Hindlimb muscle (tissue), 1 donor: ENCODE data around the gene ZNF513. TPM values are rescaled to one million over a fixed set of nuclear protein-coding genes. Genes with fewer than 3 reads are reported as not detected.
A peak's percentile ranks its signal among the peaks of the same experiment; 100 is the strongest.
"Not testable (repeated sequence)": the region's sequence is repeated elsewhere in the genome, so short reads cannot be mapped to it uniquely, and the experiment has no call there.

Experiments
- DNase-seq: peaks from one replicate; pipeline ENCODE4 v3.0.0-alpha.2; 2013
- polyA plus RNA-seq: library from polyadenylated mRNA; unstranded; fragments of 120-200 nt; gene quantifications from one replicate; pipeline ENCODE4 v1.2.1, GENCODE V29; 2013; ENCODE audit not compliant: insufficient read length

Gene ZNF513, protein sequence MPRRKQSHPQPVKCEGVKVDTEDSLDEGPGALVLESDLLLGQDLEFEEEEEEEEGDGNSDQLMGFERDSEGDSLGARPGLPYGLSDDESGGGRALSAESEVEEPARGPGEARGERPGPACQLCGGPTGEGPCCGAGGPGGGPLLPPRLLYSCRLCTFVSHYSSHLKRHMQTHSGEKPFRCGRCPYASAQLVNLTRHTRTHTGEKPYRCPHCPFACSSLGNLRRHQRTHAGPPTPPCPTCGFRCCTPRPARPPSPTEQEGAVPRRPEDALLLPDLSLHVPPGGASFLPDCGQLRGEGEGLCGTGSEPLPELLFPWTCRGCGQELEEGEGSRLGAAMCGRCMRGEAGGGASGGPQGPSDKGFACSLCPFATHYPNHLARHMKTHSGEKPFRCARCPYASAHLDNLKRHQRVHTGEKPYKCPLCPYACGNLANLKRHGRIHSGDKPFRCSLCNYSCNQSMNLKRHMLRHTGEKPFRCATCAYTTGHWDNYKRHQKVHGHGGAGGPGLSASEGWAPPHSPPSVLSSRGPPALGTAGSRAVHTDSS
- polyA plus RNA-seq: 15.4 TPM

DNA sequence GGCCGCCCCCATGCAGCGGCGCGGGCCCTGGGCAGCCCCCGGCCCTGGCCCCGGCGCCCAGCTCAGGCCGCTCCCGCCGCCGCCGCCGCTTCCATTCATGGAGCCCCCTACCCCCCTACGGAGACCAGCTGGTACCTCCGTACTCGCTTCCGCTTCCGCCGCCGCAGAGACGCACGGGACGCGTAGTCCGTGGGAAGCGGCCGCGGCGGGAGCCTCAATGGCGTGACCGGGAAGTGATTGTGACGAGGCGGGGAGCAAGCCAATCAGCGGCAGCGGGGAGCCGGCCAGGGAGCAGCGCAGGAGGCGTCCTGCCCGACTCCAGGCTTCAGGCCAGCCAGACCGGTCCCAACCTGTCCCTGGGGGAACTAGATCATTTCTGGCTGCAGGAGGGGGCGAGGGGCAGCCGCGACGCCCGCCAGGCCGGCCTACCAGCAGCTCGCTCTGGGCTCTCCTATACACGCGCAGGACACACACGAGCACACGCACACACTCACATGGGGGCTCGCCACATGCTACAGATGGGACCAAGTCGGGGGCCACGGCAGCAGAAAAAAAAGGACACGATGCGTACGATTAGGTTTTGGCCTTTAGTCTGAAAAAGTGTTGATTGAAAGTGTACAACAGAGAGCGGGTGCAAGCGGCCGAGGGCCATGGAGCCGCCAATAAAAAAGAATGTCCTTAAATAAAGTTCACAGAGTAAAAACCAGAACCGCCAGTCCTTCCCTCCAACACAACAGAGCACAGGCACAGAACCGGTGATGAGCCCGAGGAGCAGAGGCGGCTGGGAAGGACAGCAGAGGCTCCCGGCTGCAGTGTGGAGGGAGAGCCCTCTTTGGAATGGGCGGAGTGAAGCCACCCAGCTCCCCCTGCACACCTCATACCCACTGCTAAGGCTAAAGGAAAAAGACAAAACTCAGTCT, at the start of gene ZNF513:
TSS of gene ZNF513 (minus strand) at position 109 of the 920 bp plus-strand sequence. CDS start 208 bp downstream, outside the sequence.
- peak; percentile 95 for DNase-seq

DNA sequence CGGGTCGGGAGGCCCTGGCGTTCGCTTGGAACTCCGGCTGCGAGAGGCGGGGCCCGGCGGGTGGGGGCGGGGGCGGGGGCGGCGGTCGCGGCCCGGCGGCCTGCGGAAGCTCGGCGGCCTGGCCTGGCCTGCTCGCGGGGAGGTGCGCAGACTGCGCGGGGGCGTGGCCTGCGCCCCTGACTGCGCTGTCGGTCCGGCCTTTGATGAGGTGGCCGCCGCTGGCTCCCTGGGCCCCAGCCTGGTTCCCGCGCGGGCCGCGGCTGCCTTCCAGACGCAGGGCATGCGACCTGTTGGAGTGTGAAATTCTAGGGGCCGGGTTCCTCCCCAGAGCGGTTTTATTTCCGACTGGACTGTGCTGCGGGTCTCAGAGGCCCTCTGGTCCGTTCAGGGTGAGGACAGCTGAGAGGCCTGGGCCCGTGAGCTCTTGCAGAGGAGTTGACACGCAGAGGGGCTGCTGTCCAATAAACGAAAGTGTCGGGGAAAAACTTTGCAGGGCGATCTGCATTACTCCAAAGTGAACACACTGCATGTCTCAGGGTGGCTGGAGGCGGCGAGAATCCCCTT, 48.5 kb upstream of the ZNF513 start:
- peak; percentile 89 for DNase-seq

DNA sequence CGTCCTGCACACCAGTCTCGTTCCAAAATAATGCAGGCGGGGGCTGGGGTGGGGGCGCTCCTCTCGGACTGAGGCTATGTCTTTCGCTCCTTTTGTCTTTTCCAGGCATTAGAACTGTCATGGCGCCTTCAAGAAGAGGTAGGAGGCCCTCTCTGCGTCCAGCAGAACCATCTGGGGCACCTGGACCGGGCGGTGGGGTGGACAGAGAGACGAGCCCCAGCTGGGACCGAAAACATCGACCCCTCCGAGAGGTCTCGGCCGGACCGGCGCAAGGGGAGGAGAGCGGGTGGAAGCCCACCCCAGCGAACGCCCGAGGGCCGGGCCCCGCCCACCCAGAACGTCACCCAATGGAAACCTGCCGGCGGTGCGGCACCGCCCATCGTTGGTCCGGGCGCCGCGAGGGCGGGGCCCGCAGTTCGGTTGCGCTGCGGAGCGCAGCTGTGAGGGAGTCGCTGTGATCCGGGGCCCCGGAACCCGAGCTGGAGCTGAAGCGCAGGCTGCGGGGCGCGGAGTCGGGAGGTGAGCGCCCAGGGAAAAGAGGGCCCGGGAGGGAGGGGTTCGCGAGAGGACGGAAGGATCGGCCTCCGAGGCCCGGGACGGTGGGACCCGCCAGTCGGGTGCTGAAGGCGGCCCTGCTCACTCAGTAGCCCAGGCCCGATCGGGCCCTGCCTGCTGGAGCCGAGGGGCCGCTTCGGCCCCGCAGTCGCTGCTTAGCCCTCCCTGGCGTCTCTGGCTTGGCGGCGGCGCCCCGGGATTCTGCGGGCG, 47.9 kb upstream of the ZNF513 start, which contains the start of gene NRBP1:
TSS of gene NRBP1 (plus strand) at position 419 of the 765 bp plus-strand sequence. CDS start 4,643 bp downstream, outside the sequence.
- peak; percentile 97 for DNase-seq

DNA sequence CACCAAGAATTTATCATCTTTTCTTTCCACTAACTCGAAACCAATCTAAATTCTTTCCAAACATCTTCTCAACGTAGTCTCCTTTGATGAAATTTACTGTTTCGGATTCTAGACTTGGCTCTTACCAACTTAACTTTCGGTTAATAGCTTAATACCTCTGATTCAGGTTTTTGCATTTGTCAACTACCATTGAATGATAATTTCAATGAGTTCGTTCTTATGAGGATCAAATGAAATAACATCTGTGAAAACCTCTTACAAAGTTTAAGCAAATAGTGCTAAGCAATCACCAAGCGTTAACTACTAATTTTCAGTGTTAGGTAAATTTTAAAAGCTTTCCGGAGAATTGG, 47.3 kb upstream of the ZNF513 start:
- DNase-seq: no peak

DNA sequence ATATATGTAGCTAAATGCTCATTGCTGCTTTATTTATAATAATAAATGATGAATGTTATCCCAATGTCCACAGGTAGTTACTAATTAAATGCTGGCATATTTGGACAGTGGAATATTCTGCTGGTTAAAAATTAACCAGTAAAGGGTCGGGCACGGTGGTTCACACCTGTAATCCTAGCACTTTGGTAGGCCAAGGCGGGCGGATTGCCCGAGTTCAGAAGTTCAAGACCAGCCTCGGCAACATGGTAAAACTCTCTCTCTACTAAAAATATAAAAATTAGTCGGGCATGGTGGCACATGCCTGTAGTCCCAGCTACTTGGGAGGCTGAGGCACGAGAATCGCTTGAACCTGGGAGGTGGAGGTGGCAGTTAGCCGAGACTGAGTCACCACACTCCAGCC, 44.5 kb upstream of the ZNF513 start:
- DNase-seq: not testable (repeated sequence)

DNA sequence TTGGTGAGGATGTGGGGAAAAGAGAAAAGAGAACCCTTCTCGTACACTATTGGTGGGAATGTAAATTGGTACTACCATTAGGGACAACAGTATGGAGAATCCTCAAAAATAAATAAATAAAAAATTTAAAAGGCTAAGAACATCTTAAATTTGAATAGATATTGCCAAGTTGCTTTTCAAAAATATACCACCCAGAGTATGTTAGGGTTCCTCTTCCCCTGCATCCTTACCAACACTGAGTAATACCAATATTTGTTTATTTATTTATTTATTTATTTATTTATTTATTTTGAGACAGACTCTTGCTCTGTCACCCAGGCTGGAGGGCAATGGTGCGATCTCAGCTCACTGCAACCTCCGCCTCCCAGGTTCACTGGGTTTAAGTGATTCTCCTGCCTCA, 42.4 kb upstream of the ZNF513 start:
- DNase-seq: no peak

DNA sequence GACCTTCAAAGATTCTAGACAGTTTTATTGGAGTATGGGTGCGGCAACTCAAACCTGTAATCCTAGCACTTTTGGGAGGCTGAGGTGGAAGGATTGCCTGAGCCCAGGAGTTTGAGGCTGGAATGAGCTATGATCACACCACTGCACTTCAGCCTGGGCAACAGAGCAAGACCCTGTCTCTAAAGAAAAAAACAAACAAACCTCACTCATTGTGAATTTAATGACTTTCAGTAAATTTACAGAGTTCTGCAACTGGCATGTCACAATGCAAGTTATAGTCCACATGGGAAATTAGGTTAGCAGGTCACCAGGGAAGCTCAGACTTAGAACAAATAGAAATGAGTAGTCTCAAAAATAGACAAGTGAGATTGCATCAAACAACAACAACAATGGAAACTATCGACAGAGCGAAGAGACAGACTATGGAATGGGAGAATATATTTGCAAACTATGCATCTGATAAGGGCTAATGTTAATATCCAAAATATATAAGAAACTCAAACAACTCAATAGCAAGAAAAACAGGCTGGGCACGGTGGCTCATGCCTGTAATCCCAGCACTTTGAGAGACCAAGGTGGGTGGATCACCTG, 41.2 kb upstream of the ZNF513 start:
- DNase-seq: no peak

DNA sequence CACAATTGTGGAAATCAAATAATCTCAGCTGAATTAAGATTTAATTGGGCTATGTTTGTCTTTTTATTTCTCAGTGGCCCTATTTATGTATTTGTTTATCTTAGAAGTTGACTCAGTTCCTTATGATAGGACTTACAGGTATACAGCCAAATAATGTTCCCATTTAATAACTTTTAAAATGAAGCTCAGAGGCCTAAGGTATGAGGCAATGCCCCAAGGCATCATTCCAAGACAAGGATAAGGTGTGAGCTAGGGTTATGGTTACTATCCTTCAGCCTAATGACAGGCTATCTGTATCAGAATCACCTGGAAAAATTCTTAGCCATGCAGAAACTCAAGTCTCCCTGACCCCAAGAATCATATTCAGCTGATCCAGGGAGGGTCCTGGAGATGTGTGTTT, 40.5 kb upstream of the ZNF513 start:
- DNase-seq: no peak

DNA sequence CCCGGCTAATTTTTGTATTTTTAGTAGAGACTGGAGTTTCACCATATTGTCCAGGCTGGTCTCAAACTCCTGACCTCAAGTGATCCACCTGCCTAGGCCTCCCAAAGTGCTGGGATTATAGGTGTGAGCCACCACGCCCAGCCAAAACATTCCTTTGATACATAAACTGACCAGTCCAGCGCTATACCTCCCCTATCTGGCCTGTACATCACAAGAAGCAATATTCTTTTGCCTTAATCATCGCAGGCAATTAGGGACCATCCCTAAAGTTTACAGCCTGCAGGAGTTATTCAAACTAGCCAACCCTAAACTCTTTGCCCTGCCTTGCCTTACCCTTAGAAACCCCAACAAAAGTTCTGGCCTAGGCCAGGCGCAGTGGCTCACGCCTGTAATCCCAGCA, 35.6 kb upstream of the ZNF513 start:
- DNase-seq: no peak

DNA sequence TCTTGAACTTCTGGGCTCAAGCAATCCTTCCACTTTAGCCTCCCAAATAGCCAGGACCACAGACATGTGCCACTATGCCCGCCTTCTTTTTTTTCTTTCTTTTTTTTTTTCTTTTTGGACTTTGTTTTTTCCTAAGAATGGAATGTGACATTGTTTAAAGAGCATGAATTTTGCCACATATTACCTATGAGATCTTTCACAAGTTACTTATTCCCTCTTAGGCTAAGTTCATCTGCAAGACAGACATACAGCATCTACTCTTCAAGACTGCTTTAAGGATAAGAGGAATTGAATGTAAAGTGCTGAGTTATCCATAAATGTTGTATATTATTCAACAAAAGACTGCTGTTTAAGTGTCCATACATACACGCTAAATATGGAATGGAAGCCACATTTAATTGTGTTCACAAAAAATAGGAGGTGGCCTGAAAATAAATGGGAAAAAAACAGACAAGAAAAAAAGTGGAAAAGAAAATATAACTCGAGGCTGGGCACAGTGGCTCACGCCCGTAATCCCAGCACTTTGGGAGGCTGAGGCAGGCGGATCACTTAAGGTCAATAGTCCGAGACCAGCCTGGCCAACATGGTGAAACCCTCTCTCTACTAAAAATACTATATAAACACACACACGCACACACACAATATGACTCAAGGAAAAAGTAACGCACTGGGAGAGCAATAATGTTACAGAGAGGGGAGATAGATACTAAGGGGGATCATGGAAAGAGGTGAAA, 32.1 kb upstream of the ZNF513 start:
- no peak for DNase-seq

DNA sequence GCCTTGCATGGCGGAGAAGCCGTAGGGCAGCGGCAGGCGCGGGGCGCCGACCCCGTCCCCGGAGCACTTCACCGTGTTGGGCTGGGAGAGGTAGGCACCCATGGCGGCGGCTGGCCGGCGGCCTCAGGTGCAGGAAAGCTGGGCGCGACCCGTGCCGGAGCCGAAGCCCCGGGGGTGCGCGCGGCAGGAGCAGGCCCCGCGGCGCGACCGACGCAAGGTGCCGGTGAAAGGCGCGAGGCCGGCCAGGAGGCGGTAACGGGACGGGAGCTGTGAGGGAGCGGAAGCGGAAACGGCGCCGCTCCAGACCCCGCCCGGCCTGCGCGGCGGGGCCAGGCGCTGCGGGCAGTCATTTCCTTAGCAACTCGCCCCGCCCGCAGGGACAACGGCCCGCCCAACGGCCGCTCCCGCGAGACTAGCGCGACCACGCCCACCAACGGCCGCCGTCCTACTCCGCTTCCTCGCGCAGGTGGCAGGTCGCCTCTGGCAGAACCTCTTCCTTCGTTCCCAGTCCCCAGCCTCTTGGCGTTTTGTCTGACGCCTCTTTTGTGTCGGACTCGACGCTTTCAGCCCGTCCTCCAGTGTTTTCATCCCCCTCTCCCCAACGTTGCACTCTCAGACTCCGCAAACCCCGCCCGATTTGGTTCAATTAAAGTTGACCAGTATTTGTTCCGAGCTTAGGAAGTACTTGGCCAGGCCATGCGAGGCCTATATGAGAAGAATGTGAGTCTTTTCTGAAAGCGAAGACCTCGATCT, 29.0 kb upstream of the ZNF513 start, which contains the start of gene PPM1G:
TSS of gene PPM1G (minus strand) at position 271 of the 753 bp plus-strand sequence. CDS start at position 102, 169 bp downstream.
- DNase-seq: peak; percentile 95

DNA sequence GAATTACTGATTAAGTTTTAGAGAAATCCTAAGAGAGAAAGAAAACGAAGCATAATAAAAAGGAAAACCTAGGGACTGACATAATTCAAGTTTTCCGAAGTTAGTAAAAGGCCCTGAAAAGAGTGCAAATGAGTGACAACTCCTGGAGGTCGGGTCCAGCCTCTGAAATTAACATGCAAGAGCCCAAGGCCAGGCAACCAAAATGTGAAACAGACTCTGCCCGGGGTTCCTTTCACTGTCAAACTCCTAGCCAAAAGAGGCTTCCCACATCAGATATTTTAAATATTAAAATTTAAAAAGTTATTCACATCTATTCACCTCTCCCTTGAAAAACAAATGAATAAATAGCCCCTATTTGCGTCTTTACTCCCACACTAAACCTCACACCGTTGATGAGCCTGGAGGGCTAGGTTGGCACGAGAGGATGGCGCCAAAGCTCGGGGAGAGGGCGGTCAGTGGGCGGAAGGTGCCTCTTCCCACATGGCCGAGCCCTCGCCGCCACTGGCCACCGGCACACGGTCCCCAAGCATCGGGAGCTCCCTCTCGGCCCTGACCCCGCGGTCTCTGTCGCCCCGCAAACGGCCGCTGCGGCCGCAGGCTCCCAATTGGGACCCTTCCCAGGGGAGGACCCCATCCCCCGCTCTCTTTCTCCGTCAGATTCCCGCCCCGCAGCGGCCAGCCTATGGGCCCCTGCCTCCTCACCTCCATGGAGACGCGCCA, 28.2 kb upstream of the ZNF513 start:
- DNase-seq: no peak

DNA sequence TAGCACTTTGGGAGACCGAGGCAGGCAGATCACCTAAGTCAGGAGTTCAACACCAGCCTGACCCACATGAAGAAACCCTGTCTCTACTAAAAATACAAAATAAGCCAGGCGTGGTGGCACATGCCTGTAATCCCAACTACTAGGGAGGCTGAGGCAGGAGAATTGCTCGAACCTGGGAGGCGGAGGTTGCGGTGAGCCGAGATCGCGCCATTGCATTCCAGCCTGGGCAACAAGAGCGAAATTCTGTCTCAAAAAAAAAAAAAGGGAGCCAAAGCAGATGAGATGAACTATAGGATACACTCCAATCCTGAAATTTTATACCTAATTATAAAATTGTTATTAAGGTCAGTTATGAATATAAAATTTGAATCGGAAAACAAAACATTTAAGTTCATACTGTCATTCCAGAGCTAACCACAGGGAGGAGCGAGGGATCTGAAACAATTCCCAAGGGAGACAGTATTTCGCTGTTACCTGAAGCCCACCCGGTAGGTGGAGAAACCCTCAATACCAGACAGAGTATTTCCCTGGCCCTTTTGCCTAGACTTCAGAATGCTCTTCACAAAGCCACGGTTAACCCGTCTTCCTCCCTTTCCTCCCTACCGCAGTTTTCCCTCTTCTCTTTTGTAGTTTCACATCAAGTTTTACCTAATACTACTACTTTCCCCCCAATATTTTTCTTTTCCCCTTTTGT, 27.4 kb upstream of the ZNF513 start:
- DNase-seq: peak; percentile 15

DNA sequence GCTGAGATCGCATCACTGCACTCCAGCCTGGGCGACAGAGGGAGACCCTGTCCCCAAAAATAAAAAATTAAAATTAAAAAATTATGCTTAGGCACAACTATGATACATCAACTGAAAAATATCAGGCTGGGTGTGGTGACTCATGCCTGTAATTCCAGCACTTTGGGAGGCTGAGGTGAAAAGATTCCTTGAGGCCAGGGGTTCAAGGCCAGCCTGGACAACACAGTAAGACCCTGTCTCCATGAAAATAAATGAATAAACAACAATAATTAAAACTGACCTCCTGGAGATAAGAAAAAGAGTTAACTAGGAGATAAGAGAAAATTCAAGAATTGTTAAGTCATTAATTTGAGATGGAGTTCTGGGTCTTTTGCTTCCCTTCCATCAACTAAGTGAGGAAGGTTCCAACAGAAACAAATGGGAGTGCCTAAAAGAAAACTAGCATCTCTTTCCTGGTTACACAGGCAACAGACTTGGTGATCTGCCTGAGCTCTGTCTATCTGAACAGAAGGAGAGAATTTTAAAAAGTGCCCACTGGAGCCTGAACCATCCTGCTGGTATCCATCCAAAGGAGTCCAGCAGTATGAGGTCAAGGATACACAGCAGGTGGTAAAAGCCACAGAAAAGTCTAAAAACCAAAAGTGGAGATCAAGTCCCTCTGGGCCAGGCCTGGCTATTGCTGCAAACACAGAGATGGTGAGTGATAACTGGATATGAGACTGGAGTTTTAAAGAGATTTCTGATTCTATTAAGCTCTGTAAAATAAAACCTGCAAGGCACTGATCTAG, 20.0 kb upstream of the ZNF513 start:
- no peak for DNase-seq

DNA sequence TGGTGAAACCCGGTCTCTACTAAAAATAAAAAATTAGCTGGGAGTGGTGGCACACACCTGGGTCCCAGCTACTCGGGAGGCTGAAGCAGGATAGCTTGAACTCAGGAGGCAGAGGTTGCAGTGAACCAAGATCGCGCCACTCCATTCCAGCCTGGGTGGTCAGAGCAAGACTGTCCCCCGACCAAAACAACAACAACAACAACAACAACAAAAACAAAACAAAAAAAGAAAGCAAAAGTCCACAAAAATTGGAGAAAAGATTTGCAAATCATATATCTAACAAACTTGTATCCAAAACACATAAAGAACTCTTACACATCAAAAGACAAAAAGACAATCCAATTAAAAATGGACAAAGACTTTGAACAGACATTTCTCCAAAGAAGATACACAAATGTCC, 18.4 kb upstream of the ZNF513 start:
- DNase-seq: no peak

DNA sequence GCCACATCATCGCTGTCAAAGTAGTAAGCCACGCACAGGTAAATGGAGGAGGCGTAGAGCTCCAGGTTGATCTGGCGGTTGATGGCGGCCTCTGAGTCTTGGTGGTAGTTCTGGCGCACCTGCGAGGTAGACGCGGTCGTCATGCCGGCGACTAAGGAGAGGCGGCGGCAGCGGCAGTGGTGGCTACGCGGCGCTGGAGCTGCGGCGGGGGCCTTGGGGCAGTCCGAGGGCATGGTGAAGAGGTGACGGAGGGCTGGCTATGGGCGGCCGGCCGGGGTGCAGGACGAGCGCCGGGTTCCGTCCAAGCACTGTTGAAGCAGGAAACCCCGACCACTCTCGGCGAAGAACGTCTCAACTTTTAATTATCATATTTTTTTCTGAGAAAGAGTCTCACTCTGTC, 12.7 kb upstream of the ZNF513 start:
- DNase-seq: no peak

DNA sequence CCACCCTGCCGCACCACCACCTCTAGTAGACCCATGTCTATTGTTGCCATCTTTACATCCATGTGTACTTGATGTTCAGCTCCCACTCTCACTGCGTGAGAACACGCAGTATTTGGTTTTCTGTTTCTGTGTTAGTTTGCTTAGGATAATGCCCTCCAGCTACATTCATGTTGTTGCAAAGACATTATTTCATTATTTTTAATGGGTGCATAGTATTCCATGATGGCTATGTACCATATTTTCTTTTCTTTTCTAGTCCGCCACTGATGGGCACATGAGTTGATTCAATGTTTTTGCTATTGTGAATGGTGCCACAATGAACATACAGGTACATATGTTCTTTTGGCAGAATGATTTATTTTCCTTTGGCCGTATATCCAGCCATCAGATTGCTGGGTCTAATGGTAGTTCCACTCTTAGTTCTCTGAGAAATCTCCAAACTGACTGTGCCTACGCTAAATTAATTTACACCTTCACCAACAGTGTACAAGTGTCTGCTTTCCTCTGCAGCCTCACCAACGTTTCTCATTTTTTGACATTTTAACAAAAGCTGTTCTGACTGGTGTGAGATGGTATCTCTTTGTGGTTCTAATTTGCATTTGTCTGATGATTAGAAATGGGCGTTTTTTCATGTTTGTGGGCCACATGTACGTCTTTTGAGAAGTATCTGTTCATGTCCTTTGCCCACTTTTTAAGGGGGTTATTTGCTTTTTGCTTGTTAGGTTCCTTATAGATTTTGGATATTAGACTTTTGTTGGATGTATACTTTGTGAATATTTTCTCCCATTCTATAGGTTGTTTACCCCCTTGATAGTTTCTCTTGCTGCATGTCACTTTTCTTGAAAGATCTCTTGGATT, 10.5 kb upstream of the ZNF513 start:
- DNase-seq: no peak
